Measurements from ENCODE around the gene PASK.

DNA sequence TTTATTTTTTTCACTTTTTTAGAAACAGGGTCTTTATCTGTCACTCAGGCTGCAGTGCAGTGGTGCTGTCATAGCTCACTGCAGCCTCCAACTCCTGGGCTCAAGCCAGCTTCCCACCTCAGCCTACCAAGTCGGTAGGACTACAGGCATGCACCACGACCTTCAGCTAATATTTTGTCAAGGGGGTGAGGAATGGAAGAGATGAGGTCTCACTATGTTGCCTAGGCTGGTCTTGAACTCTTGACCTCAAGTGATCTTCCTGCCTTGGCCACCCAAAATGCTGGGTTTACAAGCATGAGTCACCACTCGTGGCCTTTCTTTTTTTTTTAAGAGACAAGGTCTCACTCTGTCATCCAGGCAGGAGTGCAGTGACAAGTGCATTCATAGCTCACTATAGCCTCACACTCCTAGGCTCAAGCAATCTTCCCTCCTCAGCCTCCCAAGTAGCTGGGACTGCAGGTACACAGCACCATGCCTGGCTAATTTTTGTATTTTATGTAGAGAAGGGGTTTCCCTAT lies 14.4 kb upstream of the PASK start:
- TF ChIP-seq, protein P1, sequence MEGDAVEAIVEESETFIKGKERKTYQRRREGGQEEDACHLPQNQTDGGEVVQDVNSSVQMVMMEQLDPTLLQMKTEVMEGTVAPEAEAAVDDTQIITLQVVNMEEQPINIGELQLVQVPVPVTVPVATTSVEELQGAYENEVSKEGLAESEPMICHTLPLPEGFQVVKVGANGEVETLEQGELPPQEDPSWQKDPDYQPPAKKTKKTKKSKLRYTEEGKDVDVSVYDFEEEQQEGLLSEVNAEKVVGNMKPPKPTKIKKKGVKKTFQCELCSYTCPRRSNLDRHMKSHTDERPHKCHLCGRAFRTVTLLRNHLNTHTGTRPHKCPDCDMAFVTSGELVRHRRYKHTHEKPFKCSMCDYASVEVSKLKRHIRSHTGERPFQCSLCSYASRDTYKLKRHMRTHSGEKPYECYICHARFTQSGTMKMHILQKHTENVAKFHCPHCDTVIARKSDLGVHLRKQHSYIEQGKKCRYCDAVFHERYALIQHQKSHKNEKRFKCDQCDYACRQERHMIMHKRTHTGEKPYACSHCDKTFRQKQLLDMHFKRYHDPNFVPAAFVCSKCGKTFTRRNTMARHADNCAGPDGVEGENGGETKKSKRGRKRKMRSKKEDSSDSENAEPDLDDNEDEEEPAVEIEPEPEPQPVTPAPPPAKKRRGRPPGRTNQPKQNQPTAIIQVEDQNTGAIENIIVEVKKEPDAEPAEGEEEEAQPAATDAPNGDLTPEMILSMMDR (conservative IDR thresholded peaks at IDR 0.05; ENCODE audit: low read length): no peak
- no peak for TF ChIP-seq EZH2phosphoT487 (IDR thresholded peaks at IDR 0.05; ENCODE audit: borderline replicate concordance, low read depth, low read length)
